ENCODE data around the gene DUS3L. TPM values are rescaled to one million over a fixed set of nuclear protein-coding genes. Genes with fewer than 3 reads are reported as not detected.

The DUS3L gene, protein sequence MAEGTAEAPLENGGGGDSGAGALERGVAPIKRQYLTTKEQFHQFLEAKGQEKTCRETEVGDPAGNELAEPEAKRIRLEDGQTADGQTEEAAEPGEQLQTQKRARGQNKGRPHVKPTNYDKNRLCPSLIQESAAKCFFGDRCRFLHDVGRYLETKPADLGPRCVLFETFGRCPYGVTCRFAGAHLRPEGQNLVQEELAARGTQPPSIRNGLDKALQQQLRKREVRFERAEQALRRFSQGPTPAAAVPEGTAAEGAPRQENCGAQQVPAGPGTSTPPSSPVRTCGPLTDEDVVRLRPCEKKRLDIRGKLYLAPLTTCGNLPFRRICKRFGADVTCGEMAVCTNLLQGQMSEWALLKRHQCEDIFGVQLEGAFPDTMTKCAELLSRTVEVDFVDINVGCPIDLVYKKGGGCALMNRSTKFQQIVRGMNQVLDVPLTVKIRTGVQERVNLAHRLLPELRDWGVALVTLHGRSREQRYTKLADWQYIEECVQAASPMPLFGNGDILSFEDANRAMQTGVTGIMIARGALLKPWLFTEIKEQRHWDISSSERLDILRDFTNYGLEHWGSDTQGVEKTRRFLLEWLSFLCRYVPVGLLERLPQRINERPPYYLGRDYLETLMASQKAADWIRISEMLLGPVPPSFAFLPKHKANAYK
- polyA plus RNA-seq (2012; ENCODE audit: insufficient read depth, insufficient read length, low read depth), result 184 TPM

DNA sequence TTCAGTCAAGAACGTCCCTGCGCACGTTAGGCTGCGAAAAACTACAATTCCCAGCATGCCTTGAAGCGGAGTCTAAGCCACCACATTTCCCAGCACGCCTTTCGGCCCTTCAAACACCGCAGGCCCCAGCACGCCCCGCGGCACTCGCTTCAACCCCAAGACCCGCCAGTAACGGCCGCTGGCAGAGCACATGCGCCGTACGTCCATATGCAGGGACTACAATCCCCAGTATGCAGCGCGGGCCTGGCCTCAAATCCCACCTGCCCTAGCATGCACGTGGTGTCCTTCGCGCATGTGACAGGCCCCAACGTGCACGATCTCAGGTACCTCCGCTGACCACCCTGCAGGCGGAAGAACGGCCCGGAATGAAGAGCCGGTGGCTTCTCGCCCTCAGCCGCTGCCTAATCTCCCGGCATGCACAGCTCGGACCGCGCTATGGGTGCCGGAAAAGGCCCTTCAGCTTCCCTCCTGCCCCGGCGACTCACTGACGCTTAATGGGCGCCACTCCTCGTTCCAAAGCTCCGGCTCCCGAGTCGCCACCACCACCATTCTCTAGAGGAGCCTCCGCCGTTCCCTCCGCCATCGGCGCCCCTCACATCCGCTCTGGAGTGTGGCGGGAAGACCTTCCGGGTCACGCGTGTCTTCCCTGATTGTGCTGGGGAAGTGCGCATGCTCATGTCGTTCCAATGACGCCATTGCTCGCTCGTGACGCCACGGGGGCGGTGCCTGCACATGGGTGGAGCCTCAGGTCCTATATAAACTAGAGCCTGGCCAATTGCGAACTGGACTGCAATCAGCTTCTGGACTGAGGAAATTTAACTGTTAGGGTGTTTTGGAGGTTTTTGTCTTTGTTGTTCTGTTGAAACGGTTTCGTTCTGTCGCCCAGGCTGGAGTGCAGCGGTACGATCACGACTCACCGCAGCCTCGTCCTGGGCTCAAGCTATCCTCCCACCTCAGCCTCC lies at the start of gene DUS3L:
Gene DUS3L (minus strand): TSS at position 605 of the 962 bp plus-strand sequence. CDS start 22 bp downstream, at position 583.
- H3K27me3 ChIP-seq, result no peaks in the 10 kb centered on the region
- H3K4me1 ChIP-seq, result no peaks in the 10 kb centered on the region
- H3K4me3 ChIP-seq (ENCODE audit: low read depth, low read length), result peak within 1 kb of the TSS; percentile 97
- TF ChIP-seq, protein P1, sequence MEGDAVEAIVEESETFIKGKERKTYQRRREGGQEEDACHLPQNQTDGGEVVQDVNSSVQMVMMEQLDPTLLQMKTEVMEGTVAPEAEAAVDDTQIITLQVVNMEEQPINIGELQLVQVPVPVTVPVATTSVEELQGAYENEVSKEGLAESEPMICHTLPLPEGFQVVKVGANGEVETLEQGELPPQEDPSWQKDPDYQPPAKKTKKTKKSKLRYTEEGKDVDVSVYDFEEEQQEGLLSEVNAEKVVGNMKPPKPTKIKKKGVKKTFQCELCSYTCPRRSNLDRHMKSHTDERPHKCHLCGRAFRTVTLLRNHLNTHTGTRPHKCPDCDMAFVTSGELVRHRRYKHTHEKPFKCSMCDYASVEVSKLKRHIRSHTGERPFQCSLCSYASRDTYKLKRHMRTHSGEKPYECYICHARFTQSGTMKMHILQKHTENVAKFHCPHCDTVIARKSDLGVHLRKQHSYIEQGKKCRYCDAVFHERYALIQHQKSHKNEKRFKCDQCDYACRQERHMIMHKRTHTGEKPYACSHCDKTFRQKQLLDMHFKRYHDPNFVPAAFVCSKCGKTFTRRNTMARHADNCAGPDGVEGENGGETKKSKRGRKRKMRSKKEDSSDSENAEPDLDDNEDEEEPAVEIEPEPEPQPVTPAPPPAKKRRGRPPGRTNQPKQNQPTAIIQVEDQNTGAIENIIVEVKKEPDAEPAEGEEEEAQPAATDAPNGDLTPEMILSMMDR (IDR thresholded peaks at IDR 0.05; ENCODE audit: low read depth, low read length), result no peak
- peak; percentile 98 for DNase-seq
- no peaks in the 10 kb centered on the region for H3K9me3 ChIP-seq
- H3K36me3 ChIP-seq, result peaks cover 43% of the 10 kb centered on the region

DNA sequence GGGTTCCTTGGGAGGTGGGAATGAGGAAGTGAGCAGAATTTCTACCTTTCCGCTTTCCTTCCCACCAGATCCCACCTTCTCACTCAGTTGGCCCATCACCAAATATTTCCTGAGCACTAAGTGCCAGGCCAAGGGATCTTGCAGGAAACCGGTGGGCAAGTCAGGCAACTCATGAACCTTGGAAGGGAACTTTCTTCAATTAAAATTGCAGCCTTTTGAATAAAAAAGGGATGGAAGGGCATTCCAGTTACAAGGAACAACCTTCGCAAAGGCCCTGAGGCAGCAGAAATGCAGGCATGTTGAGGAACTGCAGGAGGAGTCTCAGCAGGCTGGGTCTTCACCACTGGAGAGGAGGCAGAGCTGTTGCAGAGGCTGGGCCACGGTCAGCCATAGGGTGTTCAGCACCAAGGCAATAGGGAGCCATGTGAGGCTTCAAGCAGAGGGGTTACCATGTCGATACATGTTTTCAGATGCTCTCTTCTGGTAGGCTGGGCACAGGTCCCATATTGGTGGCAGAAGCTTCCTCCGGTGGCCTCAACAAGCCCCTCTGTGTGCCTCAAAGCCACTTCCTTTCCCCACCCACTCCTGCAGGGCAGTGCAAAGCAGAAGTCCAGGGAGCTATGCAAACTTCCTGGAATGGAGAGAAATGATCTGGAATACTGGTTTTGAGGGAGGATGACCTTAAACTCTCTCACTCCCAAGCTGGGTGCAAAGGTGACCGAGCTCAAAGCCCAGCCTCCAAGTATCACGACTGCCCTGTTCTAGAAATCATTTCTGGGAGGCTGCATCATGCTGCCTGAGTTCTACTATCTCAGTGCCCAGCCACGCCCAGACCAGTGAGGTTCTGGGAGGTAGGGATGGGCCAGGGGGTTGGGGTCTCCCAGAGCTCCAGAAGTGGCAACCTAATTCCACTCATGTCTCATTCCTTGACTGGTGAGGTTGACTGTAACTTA lies 48.4 kb upstream of the DUS3L start, which contains the start of gene FUT6:
Gene FUT6 (minus strand): TSS at position 638 of the 953 bp plus-strand sequence. CDS start 7,135 bp downstream, outside the sequence.
- Histone ChIP-seq H3K36me3 (no peaks in the 10 kb centered on the region), H3K4me1 (no peaks in the 10 kb centered on the region), H3K9me3 (no peaks in the 10 kb centered on the region; the same call in 1 of the 2 replicates), H3K4me3 (ENCODE audit: low read depth, low read length) (no peak within 1 kb of the TSS), H3K27me3 (no peaks in the 10 kb centered on the region)
- TF ChIP-seq, protein P1 (IDR thresholded peaks at IDR 0.05; ENCODE audit: low read depth, low read length), result no peak
- DNase-seq, result no peak

DNA sequence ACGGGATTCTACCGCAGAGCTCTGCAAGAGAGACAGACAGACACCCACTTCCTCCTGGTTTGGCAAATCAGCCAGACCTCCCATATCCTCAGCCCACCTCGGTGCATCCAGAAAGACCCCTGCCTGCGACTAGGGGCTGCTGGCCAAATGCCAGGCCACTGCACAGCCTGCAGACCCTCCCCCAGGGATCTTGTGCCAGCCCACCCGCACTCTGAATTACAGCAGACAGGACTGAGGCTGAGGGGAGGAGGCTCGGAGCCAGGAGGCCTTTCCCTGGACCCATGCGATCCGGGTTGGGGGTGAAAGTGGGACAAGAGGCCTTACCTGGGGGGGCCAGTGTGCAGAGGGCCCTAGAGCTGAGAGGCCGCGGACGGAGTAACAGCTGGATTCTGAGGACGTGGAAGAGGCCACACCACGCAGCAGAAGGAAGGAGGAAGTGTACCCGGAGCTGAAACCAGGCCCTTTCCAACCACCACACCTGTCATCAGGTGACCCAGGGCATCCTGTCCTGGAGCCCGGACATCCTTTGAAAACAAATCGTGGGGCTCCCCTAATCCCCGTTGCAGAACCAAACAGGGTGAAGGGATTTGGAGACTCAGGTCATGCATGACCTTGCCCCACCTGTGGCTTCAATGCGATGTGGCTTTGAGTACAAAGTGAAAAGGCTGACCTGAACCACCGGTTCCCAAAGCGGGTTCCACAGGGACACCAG lies 47.5 kb upstream of the DUS3L start:
- DNase-seq, result no peak

DNA sequence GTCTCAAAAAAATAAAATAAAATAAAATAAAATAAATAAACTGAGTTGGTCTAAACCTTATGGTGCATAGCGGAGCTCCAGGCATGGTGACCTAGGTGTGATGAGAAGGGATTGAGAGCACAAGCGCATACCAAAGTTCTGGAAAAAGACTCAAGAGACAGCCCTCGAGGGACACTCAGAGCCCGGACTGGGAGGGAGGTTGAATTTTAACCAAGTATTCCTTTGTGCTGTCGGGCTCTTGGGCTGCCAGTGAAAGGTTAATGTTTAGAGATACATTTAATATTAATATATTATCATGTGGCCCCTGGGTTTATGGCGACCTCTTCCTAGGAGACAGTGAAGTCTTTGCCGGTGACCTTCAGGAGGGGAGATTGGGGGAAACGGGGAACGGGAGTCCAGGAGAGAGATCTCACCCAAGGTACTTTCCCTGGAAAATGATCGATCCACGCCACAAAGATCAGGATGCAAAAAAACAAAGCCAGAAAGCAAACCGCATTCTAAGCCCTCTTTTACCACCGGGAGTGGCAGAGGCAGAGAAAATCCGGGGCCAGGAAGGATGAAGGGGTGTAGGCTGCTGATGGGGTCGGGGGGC lies 46.9 kb upstream of the DUS3L start:
- H3K4me3 ChIP-seq (ENCODE audit: low read depth, low read length), result no peak overlapping the region
- TF ChIP-seq, protein P1 (IDR thresholded peaks at IDR 0.05; ENCODE audit: low read depth, low read length), result no peak
- no peaks in the 10 kb centered on the region for H3K4me1 ChIP-seq
- H3K36me3 ChIP-seq, result no peaks in the 10 kb centered on the region
- DNase-seq, result no peak
- H3K9me3 ChIP-seq, result no peaks in the 10 kb centered on the region; the same call in 1 of the 2 replicates
- no peaks in the 10 kb centered on the region for H3K27me3 ChIP-seq

More for the DNA sequence above, 47.5 kb upstream of the DUS3L start:
- no peaks in the 10 kb centered on the region for H3K4me1 ChIP-seq
- H3K36me3 ChIP-seq, result no peaks in the 10 kb centered on the region
- H3K27me3 ChIP-seq, result no peaks in the 10 kb centered on the region
- TF ChIP-seq, protein P1 (IDR thresholded peaks at IDR 0.05; ENCODE audit: low read depth, low read length), result no peak
- no peaks in the 10 kb centered on the region; the same call in 1 of the 2 replicates for H3K9me3 ChIP-seq
- H3K4me3 ChIP-seq (ENCODE audit: low read depth, low read length), result no peak overlapping the region

Data from BE2C (cell line).